Measurements from ENCODE around the gene C8G.

The C8G gene

DNA sequence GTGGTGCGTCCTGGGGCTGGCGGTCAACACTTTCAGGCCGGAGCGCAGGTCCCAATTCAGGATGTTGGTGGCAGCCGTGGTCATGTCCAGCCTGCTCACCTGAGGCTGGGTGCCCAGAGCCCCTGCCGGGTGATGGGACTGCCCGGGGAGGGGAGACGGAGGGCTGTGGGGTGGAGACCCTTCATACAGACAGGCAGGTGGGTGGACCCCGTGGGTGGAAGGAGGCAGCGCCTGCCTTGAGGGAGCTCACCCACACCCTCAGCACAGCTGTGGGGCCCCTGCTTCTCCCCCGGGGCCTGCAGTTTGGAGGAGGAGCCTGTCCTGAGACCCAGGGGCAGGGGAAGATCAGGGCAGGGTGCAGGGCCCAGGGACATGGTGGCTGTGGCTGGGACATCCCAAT is 25.3 kb downstream of the C8G start:
- DNase-seq = no peak

GRCh38 chr9:136971746-136972145 is 26.7 kb downstream of the C8G start:
- DNase-seq = no peak

GRCh38 chr9:136972335-136972734 is 27.3 kb downstream of the C8G start:
- no peak for DNase-seq

GRCh38 chr9:136972743-136973142 is 27.7 kb downstream of the C8G start:
- DNase-seq = no peak

- DNase-seq = no peak
These were observed 28.9 kb downstream of the C8G start for GRCh38 chr9:136973618-136974617.

- no peak for DNase-seq
These were observed 29.9 kb downstream of the C8G start for GRCh38 chr9:136974817-136975535.

DNA sequence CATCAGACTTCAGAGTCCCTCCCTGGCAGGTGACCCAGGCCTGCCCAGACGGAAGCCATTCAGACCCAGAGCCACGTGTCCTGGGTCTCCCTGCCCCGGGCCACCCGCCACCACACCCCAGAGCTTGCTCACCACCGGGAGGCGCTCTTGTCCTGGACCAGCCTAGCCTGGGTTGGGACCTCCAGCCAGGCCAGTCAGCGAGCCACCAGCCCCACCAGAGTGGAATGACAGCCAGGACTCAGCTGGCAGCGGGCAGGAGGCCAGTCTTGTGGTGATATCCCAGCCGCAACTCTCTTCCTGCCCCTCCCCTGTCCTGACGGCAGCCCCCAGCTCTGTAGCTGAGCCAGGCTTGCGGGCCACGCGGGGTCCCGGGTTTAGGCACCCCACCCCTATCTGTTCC is 30.6 kb downstream of the C8G start:
- DNase-seq = no peak

DNA sequence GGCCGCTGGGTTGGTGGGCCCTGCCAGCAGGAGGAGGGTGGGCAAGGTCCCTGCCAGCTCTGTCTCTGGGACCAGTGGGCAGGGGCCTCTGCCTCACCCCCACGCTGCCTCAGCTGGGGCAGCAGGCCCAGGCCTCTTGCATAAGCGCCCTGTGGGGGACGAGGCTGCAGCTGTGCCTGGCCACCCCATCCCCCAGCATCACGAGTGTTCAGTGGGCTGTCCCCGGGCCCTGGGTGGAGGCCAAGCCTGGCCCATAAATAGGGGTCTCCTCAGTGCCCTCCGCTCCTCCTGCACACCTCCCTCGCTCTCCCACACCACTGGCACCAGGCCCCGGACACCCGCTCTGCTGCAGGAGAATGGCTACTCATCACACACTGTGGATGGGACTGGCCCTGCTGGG is 32.2 kb downstream of the C8G start, which contains the start of gene PTGDS:
Gene PTGDS, plus strand, starts transcription at position 282 of the 400 bp plus-strand sequence. Its CDS starts 75 bp downstream, at position 357.
- no peak for DNase-seq

- DNase-seq = no peak
These were observed 32.6 kb downstream of the C8G start for GRCh38 chr9:136977649-136978072.

GRCh38 chr9:136978073-136978864 is 33.2 kb downstream of the C8G start:
- peak; percentile 72 for DNase-seq

DNA sequence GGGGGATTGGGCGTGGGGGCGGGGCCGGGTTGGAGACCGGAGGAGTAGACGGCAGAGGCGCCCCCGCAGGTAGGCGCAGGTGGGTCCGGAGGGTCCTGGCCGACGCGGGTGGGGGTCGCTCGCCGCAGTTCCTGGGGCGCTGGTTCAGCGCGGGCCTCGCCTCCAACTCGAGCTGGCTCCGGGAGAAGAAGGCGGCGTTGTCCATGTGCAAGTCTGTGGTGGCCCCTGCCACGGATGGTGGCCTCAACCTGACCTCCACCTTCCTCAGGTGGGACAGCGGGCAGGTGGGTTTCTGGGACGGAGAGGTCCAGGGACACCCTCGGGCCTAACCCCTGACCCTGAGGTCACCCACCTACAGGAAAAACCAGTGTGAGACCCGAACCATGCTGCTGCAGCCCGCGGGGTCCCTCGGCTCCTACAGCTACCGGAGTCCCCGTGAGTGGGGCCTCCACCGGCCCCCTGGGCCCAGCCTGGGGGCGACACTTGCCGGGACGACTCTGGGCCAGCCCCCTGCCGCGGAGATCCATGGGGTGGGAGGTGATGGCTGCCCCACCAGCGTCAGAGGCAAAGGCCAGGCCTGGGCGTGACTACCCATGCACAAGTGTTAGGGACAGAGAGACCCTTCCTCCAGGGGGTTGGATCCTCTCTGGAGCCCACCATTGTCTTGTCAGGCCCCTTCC is 34.0 kb downstream of the C8G start:
- DNase-seq = no peak

DNA sequence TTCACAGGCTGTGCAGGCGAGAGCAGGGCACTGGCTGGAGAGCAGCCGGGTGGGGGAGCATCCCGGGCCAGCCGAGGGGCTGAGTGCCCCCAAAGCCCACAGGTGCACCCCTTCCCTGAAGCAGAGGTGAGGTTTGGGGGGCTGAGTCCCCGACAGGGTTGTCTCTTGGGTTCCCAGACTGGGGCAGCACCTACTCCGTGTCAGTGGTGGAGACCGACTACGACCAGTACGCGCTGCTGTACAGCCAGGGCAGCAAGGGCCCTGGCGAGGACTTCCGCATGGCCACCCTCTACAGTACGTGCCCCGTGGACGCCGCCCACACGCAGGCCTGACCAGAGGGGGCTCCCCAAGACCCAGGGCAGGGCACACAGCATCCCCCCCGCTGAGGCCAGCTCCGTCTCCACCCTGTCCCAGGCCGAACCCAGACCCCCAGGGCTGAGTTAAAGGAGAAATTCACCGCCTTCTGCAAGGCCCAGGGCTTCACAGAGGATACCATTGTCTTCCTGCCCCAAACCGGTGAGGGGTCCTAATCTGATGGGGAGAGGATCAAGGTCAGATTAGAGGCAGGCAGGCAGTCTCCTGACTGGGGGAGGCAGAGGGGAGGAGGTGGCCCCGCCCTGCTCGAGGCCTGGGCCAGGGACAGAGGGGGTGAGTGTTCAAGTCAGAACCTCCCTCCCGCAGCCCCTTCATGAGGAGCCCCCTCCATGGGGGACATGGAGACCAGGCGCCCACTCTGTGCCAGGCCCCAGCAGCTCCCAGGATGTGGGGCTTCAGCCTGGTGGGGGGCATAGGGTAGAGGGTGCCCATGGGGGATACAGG is 34.9 kb downstream of the C8G start:
- DNase-seq = no peak

DNA sequence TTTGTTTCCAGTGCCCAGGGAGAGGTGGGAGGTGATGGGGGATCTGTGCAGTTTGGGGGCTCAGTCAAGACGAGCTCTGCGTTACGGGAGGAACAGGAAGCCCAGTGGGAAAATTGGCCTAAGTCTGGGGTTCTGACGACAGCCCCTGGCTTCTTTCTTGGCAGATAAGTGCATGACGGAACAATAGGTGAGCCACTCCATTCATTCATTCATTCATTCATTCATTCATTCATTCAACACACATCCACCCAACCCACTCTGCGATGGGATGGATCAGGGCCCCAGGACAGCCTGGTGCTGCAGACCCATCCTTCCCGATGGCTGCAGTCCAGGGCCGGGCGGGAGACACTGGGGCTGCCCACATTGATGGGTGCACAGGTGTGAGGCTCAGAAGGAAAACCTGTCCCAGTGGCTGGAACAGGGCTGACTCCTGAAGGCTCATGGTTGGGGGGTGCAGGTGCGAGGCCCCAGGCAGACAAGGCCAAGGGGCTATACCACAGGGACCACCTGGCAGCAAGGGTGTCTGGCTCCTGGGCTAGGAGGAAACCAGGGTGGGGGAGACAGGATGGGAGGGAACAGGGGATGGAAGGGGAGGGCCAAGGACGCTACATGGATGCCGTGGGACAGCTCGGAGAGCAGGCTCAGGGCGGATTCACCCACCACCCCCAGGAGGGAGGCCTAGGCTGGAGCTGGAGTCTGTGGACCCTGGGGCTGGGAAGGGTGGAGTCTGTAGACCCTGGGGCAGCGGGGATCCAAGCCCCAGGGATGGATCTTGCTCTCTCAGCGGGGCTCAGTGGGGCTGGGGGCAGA is 35.8 kb downstream of the C8G start:
- no peak for DNase-seq

- no peak for DNase-seq
These were observed 36.7 kb downstream of the C8G start for GRCh38 chr9:136981588-136982231.

DNA sequence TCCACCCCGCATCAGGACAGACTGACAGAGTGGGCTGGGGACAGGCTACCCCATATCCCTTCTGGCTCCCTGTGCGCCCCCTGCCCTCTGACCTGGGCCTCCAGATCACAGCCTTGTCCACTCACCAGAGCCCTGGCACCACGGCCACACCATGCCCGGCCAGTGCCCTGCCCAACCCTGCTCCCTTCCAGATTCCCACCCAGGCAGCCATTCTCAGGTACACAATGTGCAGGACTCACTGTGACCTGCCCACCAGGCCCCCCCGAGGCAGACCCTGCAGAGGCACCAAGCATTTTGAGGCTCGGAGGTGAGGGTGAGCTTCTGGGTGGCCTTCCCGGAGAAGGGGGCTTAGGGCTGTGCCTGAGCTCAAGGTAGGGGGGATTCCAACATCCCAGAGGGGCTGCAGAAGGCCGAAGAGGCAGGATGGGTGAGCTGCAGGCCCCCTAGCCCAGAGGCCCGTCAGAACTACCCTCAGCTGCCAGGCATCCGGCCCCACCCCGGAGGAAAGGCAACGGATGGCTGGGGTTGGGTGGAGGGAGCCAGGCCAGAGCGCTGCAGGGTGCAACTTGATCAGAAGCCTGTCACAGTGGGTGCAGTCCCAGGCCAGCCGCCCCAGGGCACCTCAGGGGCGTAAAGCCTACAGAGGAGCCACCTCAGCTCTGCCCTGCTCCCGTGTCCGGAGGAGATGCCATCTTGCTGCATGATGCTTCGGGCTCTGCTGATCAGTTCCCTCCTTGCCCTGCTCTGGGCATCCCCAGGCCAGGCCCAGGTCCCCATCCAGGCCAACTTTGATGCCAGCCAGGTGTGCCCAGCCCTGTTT is 37.4 kb downstream of the C8G start, which contains the start of gene LCNL1:
Gene LCNL1, plus strand, starts transcription at position 762 of the 820 bp plus-strand sequence. CDS start 594 bp downstream, outside the sequence.
- no peak for DNase-seq

DNA sequence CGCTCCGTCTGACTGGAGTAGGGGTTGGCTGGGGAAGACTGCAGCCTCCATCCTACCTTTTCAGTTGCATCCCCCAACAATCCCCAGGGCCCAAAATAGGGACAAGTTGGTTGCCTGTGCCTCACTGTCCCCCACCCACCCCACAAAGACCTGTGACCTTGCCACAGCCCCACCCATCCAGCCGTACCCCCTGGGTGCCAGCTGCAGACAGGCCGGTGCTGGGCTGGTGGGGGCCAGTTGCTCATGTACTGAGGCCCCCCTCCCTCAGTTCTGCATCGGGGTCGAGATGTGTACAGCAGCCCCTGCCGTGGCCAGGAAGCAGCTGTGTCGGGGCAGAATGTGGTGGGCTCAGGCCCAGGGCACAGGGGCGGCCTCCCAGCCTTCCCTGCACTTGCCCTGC is 38.1 kb downstream of the C8G start:
- DNase-seq = no peak

DNA sequence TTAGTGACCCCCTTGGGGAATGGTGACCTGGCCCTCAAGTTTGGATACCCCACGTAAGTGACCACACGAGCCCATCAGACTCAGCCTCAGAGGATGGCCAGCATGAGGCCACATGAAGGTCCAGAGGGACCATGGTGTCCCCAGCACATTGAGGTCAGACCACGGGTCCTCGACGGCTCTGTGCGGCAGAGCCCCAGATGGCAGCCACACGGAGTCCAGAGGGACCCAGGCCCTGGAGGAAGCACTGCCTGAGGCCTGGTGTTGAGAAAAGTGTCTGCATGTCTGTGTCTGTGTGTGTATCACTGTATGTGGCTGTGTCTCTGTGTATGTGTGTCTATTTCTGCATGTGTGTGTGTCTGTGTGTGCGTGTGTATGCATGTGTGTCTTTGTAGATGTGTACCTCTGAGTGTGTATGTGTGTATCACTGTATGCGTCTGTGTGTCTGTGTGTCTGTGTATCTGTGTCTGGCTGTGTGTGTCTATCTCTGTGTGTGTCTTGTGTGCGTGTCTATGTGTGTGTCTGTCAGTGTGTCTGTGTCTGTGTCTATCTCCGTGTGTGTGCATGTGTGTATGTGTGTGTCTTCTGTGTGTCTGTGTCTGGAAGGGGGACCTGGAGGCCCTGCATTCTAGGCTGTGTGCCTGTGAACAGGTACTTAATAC is 38.7 kb downstream of the C8G start:
- no peak for DNase-seq

DNA sequence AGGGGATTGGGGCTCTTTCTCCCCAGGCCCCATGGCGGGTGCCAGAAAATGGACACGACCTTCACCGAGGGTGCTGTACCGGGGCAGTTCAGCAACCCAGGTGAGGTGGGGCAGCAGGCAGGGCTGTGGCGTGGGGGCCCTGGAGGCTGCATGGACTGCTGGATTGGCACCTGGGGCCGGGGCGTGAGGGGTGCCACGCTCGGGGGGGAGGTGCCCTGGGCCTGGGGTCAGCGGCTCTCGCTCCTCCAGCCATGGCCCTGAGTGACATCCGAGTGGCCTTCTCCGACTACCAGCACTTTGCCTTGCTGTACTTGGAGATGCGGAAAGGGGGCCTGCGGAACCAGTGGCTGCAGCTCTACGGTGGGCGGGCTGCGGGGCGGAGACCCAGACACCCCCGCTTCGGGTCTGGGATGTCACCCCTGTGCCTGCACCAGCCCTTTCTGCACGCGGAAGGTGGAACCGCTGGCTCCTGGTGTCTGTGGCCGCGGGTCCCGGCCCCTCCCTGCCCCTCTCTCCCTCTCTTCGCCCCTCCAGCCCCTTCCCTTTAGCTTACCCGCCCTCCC is 39.5 kb downstream of the C8G start:
- no peak for DNase-seq
